Loucy (cell line): Measurements from ENCODE around the gene PAM16.

Experiments used
- H2AFZ ChIP-seq: fragments of 200-600 bp; sonication (generic); 2 replicates; pipeline ENCODE4 v1.6.0; 2016; ENCODE audit warnings: antibody characterized with exemption, mild to moderate bottlenecking, low read length, moderate library complexity
- H3F3A ChIP-seq: fragments of 200-600 bp; 2 replicates; pipeline ENCODE4 v1.6.0; 2016; ENCODE audit warnings: antibody characterized with exemption, low read depth, mild to moderate bottlenecking
- H3K27me3 ChIP-seq: fragments of 200-600 bp; sonication (generic); 2 replicates; pipeline ENCODE4 v1.6.1; 2014; ENCODE audit warnings: low read length, mild to moderate bottlenecking; ENCODE audit not compliant: insufficient read depth, poor library complexity, severe bottlenecking
- H3K36me3 ChIP-seq: fragments of 200-600 bp; sonication (generic); 2 replicates; pipeline ENCODE4 v1.6.1; 2016; ENCODE audit warnings: low read length; ENCODE audit not compliant: insufficient read depth
- H3K4me1 ChIP-seq: fragments of 200-600 bp; sonication (generic); 2 replicates; pipeline ENCODE4 v1.5.1; 2014; ENCODE audit warnings: low read length, mild to moderate bottlenecking; ENCODE audit not compliant: insufficient read depth, poor library complexity, severe bottlenecking
- H3K4me2 ChIP-seq: fragments of 200-600 bp; sonication (generic); 2 replicates; pipeline ENCODE4 v1.6.0; 2014; ENCODE audit warnings: antibody characterized with exemption, low read length, low read depth, mild to moderate bottlenecking; ENCODE audit not compliant: poor library complexity, severe bottlenecking
- H3K4me3 ChIP-seq: fragments of 200-600 bp; sonication (generic); 2 replicates; pipeline ENCODE4 v1.5.1; 2014; ENCODE audit warnings: low read length, mild to moderate bottlenecking, mixed read lengths; ENCODE audit not compliant: poor library complexity, severe bottlenecking
- H3K79me2 ChIP-seq: fragments of 200-600 bp; sonication (generic); 2 replicates; pipeline ENCODE4 v1.6.1; 2014; ENCODE audit warnings: low read length; ENCODE audit not compliant: insufficient read depth
- H3K9ac ChIP-seq: fragments of 200-600 bp; sonication (generic); 2 replicates; pipeline ENCODE4 v1.6.0; 2014; ENCODE audit warnings: mild to moderate bottlenecking, low read depth, low read length, moderate library complexity; ENCODE audit not compliant: poor library complexity, severe bottlenecking
- H3K9me2 ChIP-seq: fragments of 200-600 bp; sonication (generic); replicated peaks from 2 replicates; pipeline ENCODE4 v1.6.1; 2016; ENCODE audit warnings: low read depth, low read length, mixed read lengths
- H3K9me3 ChIP-seq: fragments of 200-600 bp; sonication (generic); 2 replicates; pipeline ENCODE4 v1.6.1; 2014; ENCODE audit warnings: mild to moderate bottlenecking, antibody characterized with exemption, low read length, low read depth; ENCODE audit not compliant: insufficient read depth
- H4K20me1 ChIP-seq: fragments of 200-600 bp; sonication (generic); 2 replicates; pipeline ENCODE4 v1.6.0; 2014; ENCODE audit warnings: antibody characterized with exemption, low read length, mild to moderate bottlenecking; ENCODE audit not compliant: insufficient read depth, poor library complexity, severe bottlenecking
- CTCF ChIP-seq: fragments of 200-600 bp; sonication (generic); conservative IDR thresholded peaks from 2 replicates; pipeline ENCODE4 v1.5.1; 2014; ENCODE audit warnings: mild to moderate bottlenecking, antibody characterized with exemption, low read length
- EZH2phosphoT487 ChIP-seq: fragments of 200-600 bp; IDR thresholded peaks from 2 replicates; pipeline ENCODE4 v1.6.1; 2018; ENCODE audit warnings: antibody characterized with exemption, mild to moderate bottlenecking, moderate library complexity, borderline replicate concordance

Gene PAM16

GRCh38 chr16:4365615-4366014 is 14.5 kb upstream of the PAM16 start:
- no peaks in the 10 kb centered on the region for H3K4me1 ChIP-seq
- peaks cover 8% of the 10 kb centered on the region; the same call in 1 of the 2 replicates for H3K36me3 ChIP-seq
- H3K79me2 ChIP-seq, result no peaks in the 10 kb centered on the region
- H3K4me2 ChIP-seq, result no peak overlapping the region
- H3K4me3 ChIP-seq, result no peak overlapping the region
- no peak for TF ChIP-seq CTCF
- no peaks in the 10 kb centered on the region for H3K9me3 ChIP-seq
- H3F3A ChIP-seq, result no peaks in the 10 kb centered on the region
- H2AFZ ChIP-seq, result no peak overlapping the region
- H3K27me3 ChIP-seq, result no peaks in the 10 kb centered on the region
- H3K9ac ChIP-seq, result no peak overlapping the region
- no peaks in the 10 kb centered on the region for H3K9me2 ChIP-seq
- H4K20me1 ChIP-seq, result no peaks in the 10 kb centered on the region

GRCh38 chr16:4365014-4365406 is 13.9 kb upstream of the PAM16 start:
- Histone ChIP-seq H3K9me3 (no peaks in the 10 kb centered on the region), H2AFZ (no peak overlapping the region), H3K9ac (no peak overlapping the region), H3F3A (no peaks in the 10 kb centered on the region), H3K36me3 (peaks cover 8% of the 10 kb centered on the region; the same call in 1 of the 2 replicates), H3K4me3 (no peak overlapping the region), H3K27me3 (no peaks in the 10 kb centered on the region), H4K20me1 (no peaks in the 10 kb centered on the region), H3K4me2 (no peak overlapping the region), H3K79me2 (no peaks in the 10 kb centered on the region), H3K4me1 (no peaks in the 10 kb centered on the region), H3K9me2 (no peaks in the 10 kb centered on the region)
- TF ChIP-seq CTCF (no peak), EZH2phosphoT487 (no peak)

- TF ChIP-seq CTCF (no peak), EZH2phosphoT487 (no peak)
- no peaks in the 10 kb centered on the region for H3F3A ChIP-seq
- no peaks in the 10 kb centered on the region for H3K9me3 ChIP-seq
- no peak overlapping the region for H2AFZ ChIP-seq
- H3K9me2 ChIP-seq, result no peaks in the 10 kb centered on the region
- peaks cover 8% of the 10 kb centered on the region; the same call in 1 of the 2 replicates for H3K36me3 ChIP-seq
- no peak overlapping the region for H3K4me2 ChIP-seq
- H3K4me3 ChIP-seq, result no peak overlapping the region
- H4K20me1 ChIP-seq, result no peaks in the 10 kb centered on the region
- H3K9ac ChIP-seq, result no peak overlapping the region
- no peaks in the 10 kb centered on the region for H3K4me1 ChIP-seq
- no peaks in the 10 kb centered on the region for H3K79me2 ChIP-seq
- no peaks in the 10 kb centered on the region for H3K27me3 ChIP-seq
Observed at GRCh38 chr16:4364196-4365013, 13.3 kb upstream of the PAM16 start.
